ENCODE measurements around the gene LITAF.
A peak's percentile ranks its signal among the peaks of the same experiment; 100 is the strongest.
"Not testable (repeated sequence)": the region's sequence is repeated elsewhere in the genome, so short reads cannot be mapped to it uniquely, and the experiment has no call there.

LITAF gene

DNA sequence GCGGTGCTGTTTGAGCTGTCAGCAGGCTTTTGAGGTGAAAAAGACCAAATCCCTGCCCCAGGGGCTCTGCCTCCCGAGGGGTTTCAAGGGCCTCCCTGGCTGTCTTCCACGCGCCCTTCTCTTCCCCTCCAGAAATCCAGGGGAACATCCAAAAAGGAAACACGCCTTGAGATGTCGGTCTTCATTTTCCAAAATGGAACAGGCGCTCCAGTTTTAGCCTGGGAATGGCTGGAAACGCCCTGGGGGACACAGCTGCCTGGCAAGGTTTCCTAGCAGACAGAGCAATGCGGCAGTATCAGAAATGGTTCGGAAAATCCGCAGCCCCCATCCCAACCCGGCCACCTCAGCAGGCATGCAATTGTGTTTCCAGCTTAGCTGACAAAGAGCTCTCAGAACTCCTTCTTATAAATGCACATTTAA lies 16.6 kb upstream of the LITAF start:
- intact Hi-C loops (cut with DNase I) = no loop called here
- DNase-seq = peak in 2 of 10 donors; percentile 54 to 72

DNA sequence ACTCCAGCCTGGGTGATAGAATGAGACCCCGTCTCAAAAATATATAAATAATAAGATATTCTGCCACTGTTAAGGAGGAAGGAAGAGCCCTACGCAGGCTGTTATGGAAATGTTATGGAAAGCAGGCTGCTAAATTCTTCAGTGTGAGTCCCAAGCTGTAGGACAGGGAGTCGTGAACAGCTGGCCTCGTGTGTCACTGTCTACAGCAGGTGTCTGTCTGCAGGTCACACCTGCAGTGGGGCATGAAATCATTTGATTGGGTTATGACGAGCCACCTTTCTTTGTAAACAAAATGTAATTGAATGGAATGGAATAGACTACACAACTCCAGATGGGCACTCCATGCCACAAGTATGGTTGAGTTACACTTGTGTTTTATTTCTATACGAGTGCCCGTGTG lies 15.6 kb upstream of the LITAF start:
- intact Hi-C loops (cut with DNase I) = no loop called here
- DNase-seq = peak in 1 of 10 donors; percentile 3

DNA sequence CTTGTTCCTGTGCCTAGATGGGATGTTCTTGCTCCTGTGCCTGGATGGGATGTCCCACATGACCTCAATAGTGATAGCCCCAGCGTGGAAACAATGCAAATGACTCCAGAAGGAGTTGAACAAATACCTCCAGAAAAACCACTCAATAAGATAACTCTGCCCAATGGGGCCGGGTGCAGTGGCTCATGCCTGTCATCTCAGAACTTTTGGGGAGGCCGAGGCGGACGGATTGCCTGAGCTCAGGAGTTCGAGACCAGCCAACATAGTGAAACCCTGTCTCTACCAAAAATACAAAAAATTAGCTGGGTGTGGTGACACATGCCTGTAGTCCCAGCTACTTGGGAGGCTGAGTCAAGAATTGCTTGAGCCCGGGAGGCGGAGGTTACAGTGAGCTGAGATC lies 15.2 kb upstream of the LITAF start:
- DNase-seq = peak in 3 of 10 donors; percentile 17 to 69 (median 18)
- intact Hi-C loops (cut with DNase I) = no loop called here

DNA sequence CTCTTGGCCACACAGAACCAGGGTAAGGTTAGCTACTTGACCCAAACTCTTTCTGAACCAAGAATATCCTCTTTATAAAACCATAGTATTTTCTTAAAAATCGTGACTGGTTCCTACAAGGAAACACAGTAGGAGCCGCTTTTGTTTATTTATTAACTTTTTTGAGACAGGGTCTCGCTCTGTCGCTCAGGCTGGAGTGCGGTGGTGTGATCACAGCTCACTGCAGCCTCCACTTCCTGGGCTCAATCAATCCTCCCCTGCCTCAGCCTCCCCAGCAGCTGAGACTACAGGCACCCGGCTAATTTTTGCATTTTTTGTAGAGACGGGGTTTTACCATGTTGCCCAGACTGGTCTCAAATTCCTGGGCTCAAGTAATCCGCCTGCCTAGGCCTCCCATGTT lies 14.7 kb upstream of the LITAF start:
- DNase-seq = peak in 2 of 10 donors; percentile 27 to 42
- intact Hi-C loops (cut with DNase I) = no loop called here

DNA sequence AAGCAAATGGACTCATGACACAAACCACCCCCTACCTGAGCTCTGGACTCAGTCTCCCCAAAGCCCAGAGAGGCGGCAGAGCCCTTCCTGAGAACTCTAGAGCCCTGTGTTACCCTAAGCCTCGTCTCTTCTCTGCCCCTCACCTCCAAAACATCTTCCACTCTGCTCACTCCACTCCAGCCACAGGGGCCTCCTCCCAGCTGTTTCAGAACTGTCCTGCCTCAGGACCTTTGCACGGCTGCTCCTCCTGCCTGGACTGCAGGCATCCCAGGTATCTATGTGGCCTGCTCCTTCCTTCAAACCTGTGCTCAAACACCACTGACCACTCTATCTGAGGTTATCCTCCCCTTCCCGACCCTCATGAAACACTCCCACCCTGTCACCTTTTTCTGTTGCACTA lies 12.9 kb upstream of the LITAF start:
- DNase-seq = peak in 2 of 10 donors; percentile 35 to 43
- intact Hi-C loops (cut with DNase I) = no loop called here

DNA sequence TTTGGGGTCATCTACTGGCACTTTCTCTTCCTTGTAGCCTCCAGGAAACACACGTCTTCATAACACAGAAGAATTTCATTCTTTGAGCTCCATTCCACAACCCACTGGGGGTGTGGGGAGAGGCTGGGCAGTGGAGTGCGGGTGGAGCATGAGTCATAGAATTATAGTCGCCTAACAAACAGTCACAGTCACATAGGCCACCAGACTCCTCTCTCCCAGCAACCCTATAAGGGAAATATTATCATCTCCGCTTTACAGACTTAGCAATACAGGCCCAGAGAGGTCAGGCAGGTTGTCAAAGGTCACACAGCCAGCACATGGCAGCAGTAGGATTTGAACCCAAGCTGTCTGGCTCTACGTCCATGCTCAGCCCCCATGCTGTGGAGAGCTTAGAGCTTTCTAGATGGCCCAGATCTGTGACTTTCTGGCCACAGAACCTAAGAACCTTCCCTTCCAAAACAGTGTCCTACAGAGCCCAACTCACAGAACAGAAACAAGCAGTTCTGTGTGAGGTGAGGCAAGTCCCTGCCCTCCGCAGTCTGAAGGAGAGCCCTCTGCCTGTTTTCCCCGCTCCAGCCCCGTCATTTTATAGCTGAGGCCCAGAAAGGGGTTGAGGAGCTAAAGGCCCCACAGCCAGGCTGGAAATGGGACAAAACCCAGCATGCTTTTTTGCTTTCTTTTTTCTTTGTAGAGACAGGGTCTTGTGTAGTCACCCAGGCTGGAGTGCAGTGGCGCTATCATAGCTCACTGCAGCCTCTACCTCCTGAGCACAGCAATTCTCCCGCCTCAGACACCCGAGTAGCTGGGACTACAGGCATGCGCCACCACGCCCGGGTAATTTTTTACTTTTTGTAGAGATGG lies 10.7 kb upstream of the LITAF start:
- DNase-seq = peak in 2 of 10 donors; percentile 50 to 65
- intact Hi-C loops (cut with DNase I) = no loop called here

DNA sequence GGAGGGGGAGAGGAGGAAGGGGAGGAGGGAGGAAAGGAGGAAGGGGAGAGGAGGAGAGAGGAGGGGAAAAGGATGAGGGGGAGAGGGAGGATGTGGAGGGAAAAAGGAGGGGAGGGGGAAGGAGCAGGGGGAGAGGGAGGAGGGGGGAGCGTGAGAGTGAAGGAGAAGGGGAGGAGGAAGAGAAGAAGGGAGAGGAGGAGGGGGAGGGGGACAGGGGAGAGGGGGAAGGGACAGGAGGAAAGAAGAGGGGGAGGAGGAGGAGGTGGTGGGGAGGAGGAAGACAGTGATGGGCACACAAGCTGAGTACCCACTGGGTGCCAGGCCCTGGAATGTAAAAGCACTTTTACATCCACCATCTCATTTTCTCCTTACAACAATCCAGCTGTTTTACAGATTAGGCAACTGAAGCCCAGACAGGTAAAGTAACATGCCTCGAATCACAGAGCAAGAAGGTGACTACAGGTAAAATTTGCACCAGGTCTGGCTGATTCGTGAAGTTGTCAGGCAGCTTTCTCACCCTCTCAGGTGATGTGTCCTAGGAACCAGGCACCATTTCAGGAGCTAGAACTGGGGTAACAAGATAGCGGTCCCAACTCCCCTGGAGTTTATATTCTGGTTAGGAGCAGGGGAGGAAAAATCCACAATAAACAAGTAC lies 10.0 kb upstream of the LITAF start:
- peak in 2 of 10 donors; percentile 8 to 14 for DNase-seq
- intact Hi-C loops (cut with DNase I) = no loop called here

DNA sequence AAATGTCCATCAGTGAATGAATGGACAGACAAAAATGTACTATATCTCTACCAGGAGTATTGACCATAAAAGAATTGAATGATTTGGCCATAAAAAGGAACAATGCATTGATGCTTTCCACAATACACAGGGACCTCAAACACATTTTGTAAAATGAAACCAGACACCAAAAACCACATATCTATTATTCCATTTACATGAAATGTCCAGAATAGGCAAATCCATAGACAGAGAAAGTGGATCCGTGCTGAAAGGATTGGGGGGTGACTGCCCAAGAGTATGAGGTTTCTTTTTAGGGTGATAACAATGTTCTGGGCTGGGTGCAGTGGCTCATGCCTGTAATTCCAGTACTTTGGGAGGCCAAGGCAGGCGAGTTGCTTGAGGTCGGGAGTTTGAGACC lies 6.9 kb upstream of the LITAF start:
- DNase-seq = no peak
- intact Hi-C loops (cut with DNase I) = no loop called here

DNA sequence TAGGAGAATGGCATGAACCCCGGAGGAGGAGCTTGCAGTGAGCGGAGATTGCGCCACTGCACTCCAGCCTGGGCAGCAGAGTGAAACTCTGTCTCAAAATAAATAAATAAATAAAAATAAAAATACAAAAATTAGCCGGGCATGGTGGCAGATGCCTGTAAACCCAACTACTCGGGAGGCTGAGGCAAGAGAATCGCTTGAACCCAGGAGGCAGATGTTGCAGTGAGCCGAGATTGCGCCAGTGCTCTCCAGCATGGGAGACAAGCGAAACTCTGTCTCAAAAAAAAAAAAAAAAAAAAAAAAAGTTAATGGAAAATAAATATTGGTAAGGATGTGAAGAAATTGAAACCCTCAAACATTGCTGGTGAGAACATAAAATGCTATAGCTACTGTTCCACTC lies 6.4 kb upstream of the LITAF start:
- intact Hi-C loops (cut with DNase I) = not testable (repeated sequence)

DNA sequence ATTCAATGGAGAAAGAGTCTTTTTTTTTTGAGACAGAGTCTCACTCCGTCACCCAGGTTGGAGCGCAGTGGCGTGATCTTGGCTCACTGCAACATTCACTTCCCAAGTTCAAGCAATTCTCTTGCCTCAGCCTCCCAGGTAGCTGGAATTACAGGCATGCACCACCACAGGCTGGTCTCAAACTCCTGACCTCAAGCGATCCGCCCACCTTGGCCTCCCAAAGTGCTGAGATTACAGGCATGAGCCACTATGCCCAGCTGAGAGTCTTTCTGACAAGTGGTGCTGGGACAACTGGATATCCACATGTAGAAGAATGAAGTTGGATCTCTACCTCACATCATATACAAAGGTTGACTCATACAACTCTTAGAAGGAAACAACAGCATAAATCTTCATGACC lies 4.9 kb upstream of the LITAF start:
- DNase-seq = peak in 2 of 10 donors; percentile 31 to 43
- intact Hi-C loops (cut with DNase I) = not testable (repeated sequence)

More for the DNA sequence above, 6.4 kb upstream of the LITAF start:
- DNase-seq = peak in 2 of 10 donors; percentile 54 to 67

DNA sequence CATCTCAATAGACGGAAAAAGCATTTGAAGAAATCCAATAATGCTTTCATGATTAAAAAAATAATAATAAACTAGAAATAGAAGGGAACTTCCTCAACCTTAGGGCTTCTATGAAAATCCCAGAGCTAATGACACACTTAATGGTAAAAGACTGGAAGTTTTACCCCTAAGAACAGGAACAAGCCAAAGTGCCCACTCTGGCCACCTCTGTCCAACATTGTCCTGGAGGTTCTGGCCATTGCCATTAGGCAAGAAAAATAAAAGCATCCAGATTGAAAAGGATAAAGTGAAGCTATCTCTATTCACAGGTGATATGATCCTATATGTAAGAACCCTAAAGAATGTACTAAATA lies 2.5 kb upstream of the LITAF start:
- intact Hi-C loops (cut with DNase I) = loop anchor here (5.0 kb wide), 1 partner anchor 57 kb away; no protein-coding TSS in a partner anchor
- DNase-seq = no peak

DNA sequence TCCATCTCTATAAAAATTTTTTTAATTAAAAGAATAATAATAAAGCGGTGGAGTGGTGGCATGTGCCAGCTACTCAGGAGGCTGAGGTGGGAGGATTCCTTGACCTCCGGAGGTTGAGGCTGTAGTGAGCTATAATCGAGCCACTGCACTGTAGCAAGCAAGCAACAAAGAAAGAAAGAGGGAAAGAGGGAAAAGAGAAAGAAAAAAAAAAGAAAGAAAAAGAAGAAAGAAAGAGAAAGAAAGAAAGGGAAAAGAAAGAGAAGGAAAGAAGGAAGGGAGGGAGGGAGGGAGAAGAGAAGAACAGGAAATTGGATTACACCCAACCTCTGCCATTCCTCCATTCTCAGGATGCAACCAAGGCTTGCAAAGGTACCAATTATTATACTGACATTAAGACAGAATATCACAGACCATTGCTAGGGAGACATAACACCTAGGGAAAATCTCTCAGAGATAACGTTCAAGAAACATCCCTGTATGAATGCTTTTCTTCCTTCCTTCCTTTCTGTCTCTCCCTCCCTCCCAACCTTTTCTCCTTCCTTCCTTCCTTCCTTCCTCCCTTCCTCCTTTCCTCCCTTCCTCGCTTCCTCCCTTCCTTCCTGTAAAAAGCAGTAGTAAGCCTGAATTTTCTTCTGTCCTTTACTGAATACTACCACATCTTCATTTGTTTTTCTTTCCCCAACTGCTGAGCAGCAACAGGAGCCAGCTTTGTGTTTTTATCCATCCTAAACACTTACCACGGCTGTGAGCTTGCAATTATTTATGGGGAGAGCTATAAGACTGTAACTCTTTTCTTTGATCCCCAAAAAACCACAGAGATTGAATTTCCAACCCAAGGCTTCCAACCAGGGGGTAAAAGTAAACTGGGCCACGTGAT lies 1.8 kb upstream of the LITAF start:
- intact Hi-C loops (cut with DNase I) = loop anchor here (5.0 kb wide), 1 partner anchor 56 kb away; no protein-coding TSS in a partner anchor
- DNase-seq = no peak

DNA sequence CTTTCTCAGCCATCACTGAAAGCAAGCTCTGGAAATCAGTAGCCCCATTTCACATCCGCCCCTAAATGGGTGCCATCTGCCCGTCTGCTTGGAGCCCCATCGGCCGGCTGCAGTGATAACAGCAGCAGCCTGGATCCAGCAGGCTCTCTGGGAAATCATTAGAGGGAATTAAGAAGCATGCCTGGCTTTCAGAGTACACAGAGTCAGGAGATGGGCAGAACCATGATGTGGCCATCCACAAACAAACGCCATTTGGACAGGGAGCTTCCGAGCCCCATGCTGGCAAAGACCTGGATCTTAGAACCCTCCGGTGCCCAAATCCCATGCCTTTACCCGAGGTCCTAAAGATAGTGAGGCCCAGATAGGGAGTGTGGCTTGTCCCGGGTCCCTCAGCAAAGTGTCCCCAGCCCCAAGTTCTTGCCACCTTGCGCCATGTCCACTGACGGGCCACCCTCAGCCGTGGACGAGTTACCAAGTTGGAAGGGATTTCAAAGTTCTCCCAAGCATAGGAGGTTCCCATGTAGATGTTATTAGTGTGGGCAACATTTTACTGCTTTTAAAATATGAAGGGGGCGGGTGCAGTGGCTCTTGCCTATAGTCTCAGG lies 1.0 kb upstream of the LITAF start:
- intact Hi-C loops (cut with DNase I) = loop anchor here (5.0 kb wide), 1 partner anchor 55 kb away; no protein-coding TSS in a partner anchor
- DNase-seq = peak in 1 of 10 donors; percentile 66

DNA sequence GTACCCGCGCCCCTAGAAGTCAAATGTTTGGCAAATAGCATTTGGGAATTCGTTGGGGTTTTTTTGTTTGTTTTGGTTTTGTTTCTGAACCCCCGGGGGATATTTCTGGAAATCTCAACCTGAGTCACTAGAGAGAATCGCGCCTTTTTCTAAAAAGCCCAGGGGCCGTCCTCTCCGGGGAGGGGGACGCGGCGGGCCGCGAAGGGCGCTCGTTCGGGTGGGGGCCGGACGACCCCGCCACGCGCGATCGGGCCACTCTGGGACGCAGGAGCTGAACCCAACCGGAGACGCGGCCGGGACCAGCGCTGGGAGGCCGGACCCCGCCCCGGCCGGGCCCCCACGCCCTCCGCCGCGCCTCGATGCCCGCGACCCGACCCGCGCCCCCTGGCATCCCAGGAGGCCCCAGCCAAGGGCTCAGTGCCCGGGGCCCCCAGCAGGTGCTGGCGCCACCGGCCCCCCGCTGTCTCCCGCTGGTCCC lies 302 bp downstream of the LITAF start:
- no peak for DNase-seq

DNA sequence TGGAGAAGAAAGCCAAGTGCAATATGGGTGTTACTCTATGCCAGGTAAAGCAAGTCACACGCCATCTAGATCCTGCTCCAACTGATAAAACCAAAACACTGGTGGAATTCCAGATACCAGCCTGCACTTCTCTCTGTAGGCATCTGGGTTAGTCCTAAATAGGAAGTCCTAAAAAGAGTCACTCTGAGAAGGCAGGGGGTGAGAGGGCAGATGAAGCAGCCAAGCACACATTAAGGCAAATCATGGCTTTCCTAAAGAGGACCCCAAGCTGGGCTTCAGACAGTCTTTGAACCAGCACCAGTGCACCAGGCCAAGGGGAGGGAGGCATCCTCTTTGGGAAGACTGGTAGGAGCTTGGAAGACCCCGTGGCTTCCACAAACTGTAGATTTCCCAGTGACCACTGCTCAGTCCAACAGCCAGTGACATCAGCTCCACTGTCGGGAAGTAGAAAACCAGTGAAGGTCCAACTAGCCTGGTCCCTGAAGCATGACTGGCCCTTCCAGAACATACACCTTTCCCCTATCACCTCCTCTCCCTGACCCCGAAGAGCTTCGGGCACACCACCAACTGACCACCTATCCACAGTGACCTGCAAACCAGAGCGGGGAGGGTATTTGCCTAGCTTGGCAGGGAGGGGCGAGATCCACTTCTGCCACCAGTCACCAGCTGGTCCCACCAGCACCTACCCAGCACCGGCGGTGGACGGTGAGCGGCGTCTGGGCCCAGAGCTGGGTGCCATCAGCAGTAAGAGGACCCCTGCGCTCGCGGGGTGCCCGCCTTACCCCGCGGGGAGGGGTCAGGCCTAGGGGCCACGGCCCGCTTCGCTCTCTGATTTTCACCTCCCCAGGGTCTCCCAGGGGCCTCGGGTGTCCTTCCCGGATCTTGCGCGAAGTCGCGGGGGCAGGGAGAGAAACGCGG lies 1.0 kb downstream of the LITAF start:
- peak in 1 of 10 donors; percentile 85 for DNase-seq

More for the DNA sequence above, 302 bp downstream of the LITAF start:
- intact Hi-C loops (cut with DNase I) = loop anchor here (5.0 kb wide), 1 partner anchor 54 kb away; no protein-coding TSS in a partner anchor

DNA sequence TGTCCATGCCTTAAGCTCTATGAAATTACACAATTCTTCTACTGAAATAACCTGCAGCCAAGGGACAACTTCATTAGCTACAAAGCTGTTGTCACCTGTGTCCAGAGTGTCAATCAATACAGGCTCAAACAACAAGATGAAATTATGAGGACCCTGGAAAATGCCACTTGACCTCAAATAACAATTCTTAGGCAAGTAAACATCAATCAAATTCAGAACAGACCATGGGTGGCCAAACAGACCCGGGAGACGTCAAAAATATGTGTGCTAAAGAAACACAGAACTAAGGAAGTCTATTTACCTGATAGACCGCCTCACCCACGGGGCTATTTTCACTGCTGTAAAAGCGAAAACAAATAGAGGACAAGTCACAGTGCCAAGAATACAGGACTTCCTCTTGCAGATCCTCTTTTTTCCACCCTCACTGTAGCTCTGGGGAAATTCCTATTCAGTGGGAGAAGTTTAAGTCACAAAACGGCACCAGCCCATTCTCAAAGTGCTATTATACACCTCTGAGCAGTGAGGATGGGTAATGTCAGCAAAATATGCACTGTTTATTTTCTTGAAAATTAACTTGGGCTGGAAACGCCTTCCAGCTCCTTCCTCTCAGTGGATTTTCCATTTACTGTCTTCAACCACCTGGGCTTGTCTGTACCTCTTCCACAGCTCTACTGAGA lies 2.7 kb downstream of the LITAF start:
- no peak for DNase-seq
- intact Hi-C loops (cut with DNase I) = no loop called here

More for the DNA sequence above, 1.0 kb downstream of the LITAF start:
- intact Hi-C loops (cut with DNase I) = loop anchor here (5.0 kb wide), 1 partner anchor 53 kb away; no protein-coding TSS in a partner anchor

DNA sequence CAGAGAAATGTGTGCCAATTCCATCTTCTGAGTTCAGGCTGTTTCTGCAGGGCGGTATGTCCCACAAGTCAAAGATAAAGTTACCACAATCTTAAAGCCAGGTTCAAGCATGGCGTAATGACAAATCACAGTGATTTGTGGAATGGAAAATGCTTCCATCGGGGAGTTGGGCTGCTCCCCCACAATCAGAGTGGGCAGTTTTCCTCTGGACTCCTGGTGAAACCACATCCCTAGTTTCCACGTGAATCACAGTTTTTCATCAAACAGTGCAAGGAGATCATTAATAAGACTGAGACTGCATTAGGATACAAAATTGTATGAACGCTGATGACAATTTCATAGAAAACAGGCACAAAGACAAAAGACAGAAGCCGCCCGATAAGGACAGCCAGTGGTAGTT lies 3.6 kb downstream of the LITAF start:
- intact Hi-C loops (cut with DNase I) = no loop called here
- no peak for DNase-seq

DNA sequence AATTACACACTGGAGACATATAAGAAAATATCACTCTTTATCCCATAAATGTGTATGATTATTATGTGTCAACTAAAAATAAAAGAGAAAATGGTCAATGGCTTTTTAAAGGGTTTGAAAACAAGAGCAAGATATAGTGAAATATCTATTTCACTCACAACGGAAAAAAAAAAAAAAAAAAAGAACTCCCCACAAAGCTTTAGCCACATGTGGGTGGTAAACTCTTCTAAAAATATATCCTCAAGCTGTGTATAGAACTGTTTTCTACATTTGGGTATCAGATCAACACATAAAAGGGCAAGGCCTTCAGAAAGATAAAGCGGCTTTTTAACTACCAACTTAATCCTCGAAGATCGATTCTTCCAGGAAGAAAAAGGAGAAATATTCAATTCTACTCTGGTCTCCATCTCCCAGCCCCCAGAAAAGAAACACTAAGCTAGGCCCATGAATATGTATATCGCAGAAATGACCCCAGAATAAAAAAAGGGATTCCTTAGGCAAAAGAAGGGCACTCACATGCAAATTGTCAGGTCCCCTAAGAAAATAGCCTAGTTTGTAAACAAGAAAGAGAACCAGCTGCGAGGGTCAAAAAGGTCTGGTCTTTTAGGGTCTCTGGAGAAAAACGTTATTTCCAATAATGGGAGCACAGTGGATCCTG lies 4.4 kb downstream of the LITAF start:
- no peak for DNase-seq
- intact Hi-C loops (cut with DNase I) = no loop called here
